ENCODE results near the gene ZNF689.
"Not testable (repeated sequence)": the region's sequence is repeated elsewhere in the genome, so short reads cannot be mapped to it uniquely, and the experiment has no call there.

ZNF689 gene

GRCh38 chr16:30636599-30636998 is 26.4 kb upstream of the ZNF689 start:
- DNase-seq (ENCODE audit: low spot score), result no peak

GRCh38 chr16:30633526-30633925 is 23.3 kb upstream of the ZNF689 start:
- no peak for DNase-seq (ENCODE audit: low spot score)

GRCh38 chr16:30632454-30632853 is 22.3 kb upstream of the ZNF689 start:
- DNase-seq (ENCODE audit: low spot score), result not testable (repeated sequence)

- DNase-seq (ENCODE audit: low spot score), result peak; percentile 85
Observed at GRCh38 chr16:30628628-30629540, 18.7 kb upstream of the ZNF689 start.

- DNase-seq (ENCODE audit: low spot score), result no peak
Observed at GRCh38 chr16:30626236-30626635, 16.0 kb upstream of the ZNF689 start.

- no peak for DNase-seq (ENCODE audit: low spot score)
Observed at GRCh38 chr16:30623536-30624283, 13.5 kb upstream of the ZNF689 start.

- DNase-seq (ENCODE audit: low spot score), result no peak
Observed at GRCh38 chr16:30622455-30623032, 12.4 kb upstream of the ZNF689 start.

GRCh38 chr16:30621765-30622164 is 11.6 kb upstream of the ZNF689 start:
- DNase-seq (ENCODE audit: low spot score), result no peak

GRCh38 chr16:30620169-30620568 is 10.0 kb upstream of the ZNF689 start:
- no peak for DNase-seq (ENCODE audit: low spot score)

GRCh38 chr16:30619638-30620037 is 9.4 kb upstream of the ZNF689 start:
- DNase-seq (ENCODE audit: low spot score), result no peak

- DNase-seq (ENCODE audit: low spot score), result no peak
Observed at GRCh38 chr16:30619202-30619601, 9.0 kb upstream of the ZNF689 start.

- DNase-seq (ENCODE audit: low spot score), result peak; percentile 30
Observed at GRCh38 chr16:30615358-30616091, 5.3 kb upstream of the ZNF689 start.

GRCh38 chr16:30609002-30609925 is 925 bp downstream of the ZNF689 start:
- peak; percentile 43 for DNase-seq (ENCODE audit: low spot score)

- no peak for DNase-seq (ENCODE audit: low spot score)
Observed at GRCh38 chr16:30606004-30606403, 4.2 kb downstream of the ZNF689 start.

- no peak for DNase-seq (ENCODE audit: low spot score)
Observed at GRCh38 chr16:30605158-30605557, 5.0 kb downstream of the ZNF689 start.

- DNase-seq (ENCODE audit: low spot score), result no peak
Observed at GRCh38 chr16:30604316-30604947, 5.8 kb downstream of the ZNF689 start.

- DNase-seq (ENCODE audit: low spot score), result no peak
Observed at GRCh38 chr16:30603945-30604315, 6.3 kb downstream of the ZNF689 start.

- DNase-seq (ENCODE audit: low spot score), result no peak
Observed at GRCh38 chr16:30602616-30603277, 7.4 kb downstream of the ZNF689 start.

GRCh38 chr16:30601966-30602365 is 8.2 kb downstream of the ZNF689 start:
- no peak for DNase-seq (ENCODE audit: low spot score)

GRCh38 chr16:30600929-30601328 is 9.3 kb downstream of the ZNF689 start:
- no peak for DNase-seq (ENCODE audit: low spot score)
